NCI-H187 treated with DMSO at 0.1 percent for 48 hours (cell line): ENCODE data around the gene COA3.

ENCODE experiments used
- DNase-seq: peaks from one replicate; lab custom pipeline; 2025; lab: John Stamatoyannopoulos, UW

COA3 gene

DNA sequence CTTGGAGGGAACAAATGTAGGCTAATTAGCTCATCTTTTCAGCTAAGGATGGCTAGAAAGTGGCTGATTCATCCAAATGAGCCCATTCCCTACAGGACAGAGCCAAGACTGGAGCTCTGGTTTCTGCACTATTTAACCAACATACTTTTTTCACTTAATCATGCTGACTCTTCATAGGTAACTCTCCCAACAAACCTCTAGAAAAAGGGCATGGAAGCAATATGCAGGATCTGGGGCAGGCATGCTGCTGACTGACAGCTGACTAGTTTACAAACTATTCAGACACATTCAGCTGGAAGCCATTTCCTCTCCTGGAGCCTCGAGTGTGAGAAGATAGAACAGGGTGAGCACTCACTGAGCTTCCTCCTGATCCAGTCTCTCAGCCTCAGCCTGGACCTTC, 19.4 kb upstream of the COA3 start:
- no peak for DNase-seq

DNA sequence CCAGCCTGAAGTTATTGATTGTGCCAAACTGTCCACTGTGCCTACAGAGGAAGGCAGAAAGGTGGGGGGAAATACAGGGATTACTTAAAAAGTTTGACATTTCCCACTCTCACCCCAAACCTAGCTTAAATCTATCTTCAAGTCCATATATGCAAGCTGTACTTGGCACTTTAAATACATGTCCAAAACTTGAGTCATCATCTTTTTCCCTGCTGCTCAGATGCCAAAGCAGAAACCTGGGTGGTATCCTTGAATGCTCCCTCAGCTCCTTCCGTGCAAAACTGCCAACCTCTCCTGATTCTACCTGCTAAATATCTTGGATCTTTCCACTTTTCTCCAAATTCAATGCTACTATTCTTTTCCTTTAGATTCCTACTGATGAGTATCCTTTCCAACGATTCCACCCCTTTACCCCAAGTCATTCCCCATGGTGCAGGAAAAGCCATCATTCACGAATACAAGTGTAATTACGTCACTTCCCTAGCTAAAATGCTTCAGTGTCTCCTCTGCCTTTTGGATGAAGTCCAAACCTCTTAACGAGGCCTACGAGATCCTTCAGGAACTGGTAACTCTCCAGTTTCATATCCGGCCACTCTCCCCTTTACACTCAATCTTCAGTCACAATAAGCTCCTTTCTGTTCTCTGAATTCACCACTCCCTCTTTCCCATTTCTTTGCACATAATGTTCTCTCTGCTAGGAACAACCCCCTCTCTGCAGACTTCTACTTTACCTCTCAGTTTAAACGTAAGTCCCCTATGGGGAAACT, 16.3 kb upstream of the COA3 start:
- DNase-seq: no peak

DNA sequence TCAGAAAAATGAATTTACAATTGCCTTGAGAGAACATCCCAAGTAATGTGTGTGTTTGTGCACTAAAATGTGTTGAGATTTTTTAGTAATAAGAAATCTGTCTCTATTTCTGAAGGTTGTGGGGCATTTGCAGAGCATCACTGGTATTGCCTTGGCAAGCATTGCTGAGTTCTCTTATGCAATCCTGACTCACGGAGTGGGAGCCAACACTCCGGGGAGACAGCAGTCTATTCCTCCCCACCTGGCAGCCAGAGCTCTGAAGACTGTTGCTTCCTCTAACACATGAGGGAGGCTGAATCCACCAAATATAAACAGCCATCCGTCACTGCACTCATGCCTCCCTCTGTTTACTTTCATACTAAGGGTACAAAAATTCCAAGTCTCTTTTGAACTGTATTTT, 10.7 kb upstream of the COA3 start:
- DNase-seq: no peak

DNA sequence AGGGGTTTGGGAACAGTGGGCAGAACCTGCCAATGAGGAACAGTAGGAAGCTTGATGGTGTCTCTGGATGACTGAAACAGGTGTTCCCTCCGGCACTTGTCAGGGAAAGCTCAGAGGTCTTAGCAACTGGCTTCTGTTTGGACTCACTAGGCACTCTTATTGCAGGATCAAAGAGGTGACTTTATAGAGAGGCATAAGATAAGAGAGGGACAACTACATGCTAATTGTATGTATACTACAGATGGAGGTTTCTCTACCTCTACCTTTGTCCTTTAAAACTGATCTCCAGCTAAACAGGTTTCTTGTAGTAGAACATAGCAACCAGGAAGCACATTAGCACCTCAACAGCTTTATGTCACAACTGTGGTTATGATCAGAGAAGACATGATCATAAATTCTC, 7.7 kb upstream of the COA3 start:
- no peak for DNase-seq

DNA sequence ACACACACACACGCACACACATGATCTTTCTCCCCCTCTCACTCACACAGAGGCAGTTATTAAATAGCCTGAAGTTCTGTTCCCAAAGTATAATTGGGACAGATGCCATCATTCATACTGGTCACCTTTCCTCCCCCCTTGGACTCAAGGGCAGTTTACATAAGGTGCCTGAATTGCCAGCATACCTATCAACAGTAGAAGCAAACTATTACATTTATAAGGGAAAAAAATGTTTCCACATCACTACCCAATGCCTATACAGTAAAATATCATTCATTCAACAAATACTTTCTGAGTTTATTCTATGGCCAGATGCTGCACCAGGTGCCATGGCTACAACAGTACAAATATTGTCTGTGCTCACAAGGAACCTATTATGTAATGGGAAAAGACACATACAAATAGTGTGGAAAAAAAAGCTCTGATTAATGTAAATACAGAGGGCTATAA, 6.4 kb upstream of the COA3 start:
- no peak for DNase-seq

DNA sequence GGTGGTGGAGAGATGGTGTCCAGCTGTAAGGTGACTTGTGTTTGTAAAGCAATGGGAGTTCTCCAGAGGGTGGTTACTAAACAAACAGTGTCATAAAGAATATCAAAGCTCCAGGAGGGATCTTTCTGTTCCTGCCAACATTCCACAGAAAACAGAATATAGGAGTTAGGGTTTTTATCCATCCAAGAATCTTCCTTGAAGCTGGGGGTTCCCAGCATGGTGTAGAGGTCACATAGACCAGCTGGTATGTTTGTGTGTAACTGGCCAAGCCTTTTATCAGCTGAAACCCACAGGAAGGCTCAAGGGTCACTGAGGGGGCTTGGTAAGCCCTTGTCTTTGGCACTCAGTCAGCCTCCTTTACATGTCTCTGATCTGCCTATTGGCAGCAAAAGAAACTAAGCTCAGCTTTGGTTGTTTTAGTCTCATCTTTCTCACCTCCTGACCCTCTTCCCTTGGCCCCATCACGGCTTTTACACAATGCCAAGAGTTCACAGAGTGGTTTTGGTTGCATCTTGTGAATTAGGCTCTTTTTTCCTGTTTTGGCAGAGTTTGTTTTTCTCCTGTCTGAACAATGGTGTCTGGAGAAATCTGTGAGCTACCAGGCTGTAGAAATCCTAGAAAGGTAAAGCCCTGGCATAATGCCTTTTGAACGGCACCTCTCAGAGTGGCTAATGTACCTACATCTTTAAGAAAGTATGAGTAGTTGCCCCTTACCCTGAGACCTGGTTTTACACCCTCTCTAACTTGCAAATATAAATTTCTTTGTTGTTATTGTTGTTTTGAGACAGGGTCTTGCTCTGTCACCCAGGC, 4.8 kb upstream of the COA3 start:
- DNase-seq: no peak

DNA sequence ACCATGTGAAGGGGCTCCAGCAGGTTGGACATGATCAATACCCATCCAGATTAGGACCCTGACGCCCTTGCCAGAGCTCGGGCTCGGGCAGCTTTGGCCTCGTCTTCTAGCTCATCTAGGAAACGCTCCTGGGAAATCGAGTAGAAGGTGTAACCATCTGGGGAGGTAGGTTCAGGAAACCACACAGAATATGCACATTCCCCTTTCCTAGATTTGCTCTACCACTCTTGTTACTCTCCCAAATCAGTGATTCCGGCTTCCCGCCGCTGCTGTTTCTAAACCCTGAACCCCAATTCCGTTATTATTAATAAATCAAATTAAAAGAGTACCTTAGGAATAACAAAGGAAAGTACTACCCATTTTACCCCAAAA, 507 bp downstream of the COA3 start:
- no peak for DNase-seq

DNA sequence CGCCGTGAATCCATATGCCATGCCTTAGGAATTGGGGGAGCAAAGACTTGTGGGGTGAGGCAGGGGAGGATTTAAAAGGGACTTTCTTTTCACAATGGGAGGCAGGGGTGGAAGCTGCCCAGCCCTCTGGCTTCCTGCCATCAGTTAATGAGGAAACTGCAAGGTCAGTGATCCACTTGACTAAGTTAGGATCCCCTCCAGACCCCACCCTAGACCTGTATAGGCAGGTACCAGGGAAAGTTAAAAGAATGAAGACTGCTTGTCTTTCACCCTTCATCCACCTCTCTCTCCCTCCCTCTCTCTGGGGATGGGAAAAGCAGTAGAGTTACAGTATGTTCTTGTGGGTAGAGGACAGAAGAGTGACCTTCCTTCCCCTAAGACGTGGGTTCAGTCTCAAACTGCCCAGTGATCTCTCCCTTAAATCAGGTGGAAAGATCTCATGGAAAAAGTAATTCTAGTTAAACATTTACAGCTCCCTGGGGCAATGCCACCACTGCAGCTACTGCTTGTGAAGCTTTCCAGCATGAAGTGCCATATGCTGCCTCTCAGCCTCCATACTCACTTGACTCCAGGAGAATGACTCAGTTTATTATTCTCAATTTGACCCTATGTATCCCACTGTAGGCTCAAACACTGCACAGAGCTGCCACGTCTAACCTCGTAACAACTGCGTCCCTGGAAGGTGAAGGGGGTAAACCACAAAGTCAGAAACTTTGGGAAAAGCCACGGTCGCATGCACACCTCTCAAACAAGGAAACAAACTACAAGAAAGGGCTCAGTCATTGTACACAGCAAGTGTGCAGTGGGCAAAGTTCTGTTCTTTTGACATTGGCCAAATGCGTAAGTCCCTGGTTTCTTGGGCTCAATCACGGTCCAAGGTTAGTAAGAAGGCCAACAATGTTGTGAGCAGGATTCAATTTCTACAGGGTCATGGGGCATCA, 1.2 kb downstream of the COA3 start:
- no peak for DNase-seq

DNA sequence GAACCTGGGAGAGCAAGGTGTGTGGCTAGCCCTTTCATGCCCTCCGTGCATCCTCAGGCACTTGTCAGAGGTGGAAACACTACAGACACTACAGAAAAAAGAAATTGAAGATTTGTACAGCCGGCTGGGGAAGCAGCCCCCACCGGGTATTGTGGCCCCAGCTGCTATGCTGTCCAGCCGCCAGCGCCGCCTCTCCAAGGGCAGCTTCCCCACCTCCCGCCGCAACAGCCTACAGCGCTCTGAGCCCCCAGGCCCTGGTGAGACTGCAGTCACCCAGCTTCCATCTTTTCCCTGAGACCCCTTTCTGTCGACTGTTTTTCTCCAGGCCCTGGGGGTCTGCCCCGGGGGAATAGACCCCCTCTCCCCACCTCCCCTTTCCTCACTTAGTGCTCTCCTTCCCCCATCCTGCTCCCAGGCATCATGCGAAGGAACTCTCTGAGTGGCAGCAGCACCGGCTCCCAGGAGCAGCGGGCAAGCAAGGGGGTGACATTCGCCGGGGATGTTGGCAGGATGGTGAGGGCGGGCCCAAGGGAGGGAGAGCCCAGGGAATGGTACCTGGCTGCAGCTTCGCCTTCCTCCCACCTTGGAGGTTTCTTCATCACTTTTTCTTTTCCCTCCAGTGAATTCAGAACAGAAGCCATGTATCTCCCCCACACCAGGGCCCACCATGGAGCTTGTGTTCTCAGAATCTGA, 2.3 kb downstream of the COA3 start:
- DNase-seq: no peak

DNA sequence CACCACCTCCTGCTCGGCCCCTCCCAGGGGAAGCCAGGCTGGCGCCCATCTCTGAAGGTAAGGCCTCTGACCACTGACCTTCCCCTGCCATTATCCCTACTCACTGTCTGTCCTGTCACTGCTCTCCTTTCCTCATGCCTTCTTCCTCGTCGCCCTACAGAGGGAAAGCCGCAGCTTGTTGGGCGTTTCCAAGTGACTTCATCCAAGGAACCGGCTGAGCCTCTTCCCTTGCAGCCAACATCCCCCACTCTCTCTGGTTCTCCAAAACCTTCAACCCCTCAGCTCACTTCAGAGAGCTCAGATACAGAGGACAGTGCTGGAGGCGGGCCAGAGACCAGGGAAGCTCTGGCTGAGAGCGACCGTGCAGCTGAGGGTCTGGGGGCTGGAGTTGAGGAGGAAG, 3.0 kb downstream of the COA3 start:
- no peak for DNase-seq

DNA sequence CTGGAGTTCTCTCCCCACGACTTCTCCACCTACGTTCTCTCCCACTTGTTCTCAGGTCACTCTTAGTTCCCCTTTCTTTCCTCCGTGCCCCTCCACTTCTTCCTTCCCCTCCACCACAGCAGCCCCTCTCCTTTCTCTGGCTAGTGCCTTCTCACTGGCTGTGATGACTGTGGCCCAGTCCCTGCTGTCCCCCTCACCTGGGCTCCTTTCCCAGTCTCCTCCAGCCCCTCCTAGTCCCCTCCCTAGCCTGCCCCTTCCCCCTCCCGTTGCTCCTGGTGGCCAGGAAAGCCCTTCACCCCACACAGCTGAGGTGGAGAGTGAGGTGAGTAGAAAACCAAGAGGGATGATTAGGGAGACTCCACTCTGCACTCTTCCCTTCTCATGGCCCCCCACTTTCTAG, 3.4 kb downstream of the COA3 start:
- DNase-seq: no peak

DNA sequence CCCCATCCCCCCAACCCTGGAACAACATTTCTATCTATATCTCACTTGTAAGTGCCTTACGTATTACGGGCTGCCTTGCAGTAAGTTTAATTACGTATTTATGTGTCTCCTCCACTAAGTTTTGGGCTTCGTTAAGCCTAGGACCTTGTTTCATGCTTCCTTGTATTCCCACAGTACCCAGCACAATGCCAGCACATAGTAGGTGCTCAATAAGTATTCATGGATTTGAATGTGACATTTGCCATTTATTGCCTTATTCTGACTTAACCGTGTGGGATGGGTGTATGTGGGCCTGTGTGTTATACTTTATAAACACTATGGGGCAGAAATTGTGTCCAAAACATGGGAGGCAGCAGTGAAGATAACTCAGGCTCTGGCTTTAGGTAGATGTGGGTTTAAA, 6.0 kb downstream of the COA3 start:
- no peak for DNase-seq

DNA sequence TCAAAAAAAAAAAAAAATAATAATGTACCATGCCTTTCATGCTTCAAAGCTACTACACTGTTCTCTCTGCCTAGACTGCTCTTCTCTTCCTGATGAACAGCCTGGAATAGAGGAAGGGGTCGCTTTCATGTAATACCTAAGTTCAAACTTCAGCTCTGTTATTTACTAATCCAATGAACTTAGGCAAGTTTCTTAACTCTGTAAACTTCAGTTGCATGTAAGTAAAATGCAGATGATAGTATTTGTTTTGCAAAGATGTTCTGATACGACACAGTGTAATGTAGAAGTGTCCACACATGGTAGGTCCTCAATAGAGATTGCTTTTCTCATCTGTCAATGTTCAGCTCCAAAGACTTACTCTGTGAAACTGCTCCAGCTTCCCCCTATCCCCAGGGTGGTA, 6.6 kb downstream of the COA3 start:
- no peak for DNase-seq

DNA sequence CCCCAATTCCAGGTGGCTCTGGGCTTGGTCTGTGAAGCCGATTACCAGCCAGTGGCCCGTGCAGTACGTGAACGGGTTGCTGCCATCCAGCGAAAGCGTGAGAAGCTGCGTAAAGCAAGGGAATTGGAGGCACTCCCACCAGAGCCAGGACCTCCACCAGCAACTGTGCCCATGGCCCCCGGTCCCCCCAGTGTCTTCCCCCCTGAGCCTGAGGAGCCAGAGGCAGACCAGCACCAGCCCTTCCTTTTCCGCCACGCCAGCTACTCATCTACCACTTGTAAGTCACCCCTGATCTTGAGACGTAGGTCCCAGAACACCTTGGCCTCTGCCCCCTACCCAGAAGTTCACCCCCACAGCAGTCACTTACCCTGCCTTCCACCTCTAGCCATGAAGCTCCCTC, 11.2 kb downstream of the COA3 start:
- DNase-seq: no peak

DNA sequence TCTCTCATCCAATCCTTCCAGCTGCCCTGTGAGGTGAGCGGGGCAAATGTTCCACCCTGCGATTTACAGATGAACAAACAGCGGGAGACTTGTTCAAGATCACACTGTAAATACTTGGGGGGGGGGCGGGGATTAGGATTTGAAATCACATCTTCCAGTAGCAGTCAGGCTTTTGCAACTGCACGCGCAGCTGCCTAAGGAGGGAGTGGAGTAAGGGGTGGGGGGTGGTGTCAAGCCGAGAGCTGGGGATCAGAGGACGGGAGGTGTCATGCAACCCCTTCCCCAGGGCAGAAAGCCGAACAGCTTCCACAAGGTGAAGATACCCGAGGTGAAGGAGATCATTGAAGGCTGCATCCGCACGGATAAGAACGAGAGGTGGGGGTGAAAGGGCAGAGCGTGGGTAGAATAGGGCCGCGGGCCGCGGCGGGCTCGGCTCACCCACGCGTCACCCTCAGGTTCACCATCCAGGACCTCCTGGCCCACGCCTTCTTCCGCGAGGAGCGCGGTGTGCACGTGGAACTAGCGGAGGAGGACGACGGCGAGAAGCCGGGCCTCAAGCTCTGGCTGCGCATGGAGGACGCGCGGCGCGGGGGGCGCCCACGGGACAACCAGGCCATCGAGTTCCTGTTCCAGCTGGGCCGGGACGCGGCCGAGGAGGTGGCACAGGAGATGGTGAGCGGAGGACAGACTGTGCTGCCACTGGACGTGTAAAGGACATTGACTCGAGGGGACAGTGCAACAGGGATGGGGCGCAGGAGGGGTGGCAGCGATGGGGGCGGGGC, 13.5 kb downstream of the COA3 start:
- DNase-seq: no peak

DNA sequence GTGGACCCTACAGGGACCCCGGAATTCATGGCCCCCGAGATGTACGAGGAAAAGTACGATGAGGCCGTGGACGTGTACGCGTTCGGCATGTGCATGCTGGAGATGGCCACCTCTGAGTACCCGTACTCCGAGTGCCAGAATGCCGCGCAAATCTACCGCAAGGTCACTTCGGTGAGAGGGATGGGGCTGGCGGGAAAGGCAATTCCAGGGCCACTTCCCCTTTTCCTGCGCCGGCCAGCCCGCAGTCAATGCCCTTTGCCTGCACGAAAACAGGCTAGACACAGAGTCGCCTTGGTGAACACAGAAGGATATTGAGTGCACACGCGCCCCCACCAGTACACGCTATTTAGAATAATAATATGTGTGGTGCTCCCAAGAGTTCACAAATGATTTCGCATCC, 14.1 kb downstream of the COA3 start:
- DNase-seq: no peak

DNA sequence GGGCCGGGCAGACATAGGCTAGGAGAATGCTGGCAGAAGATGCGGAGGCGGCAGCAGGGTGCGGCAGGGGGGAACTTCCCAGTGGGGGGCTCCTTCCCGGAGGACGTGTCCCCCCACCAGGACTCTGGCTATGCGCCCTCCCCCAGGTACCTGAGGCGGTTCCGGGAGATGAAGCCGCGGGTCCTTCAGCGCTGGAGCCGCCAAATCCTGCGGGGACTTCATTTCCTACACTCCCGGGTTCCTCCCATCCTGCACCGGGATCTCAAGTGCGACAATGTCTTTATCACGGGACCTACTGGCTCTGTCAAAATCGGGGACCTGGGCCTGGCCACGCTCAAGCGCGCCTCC, 14.7 kb downstream of the COA3 start:
- DNase-seq: no peak

DNA sequence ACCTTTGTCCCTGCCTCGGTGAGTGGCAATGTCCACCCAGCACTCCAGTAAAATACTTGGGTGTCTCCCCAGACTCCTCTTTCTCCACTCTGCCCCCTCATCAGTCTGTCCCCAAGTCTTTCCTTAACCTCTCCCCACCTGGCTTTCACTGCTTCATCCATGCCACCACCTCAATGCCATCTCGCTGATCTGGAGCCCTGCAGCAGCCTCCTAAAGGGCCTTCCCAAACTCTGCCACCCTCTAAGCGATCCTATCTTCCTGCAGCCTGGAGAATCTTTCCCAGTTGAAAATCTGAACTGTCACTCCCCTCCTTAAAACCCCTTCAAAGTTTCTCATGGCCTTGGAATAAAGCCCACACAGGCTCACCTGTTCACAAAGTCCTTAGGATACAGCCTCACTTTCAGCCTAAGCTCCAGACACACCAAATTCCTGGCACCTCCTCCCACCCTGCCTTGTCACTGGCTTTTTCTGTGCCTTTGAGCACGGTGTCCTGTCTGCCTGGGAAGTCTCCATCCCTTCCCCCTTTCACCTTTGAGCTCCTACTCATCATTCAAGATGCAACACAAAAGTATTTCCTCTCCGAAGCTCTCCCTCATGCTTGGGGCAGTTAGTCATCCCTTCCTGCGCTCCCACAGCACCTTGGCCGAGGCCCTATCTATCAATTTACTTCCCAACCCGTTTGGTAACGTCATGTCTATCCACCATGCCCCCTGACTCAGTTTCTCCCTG, 15.3 kb downstream of the COA3 start:
- DNase-seq: no peak

DNA sequence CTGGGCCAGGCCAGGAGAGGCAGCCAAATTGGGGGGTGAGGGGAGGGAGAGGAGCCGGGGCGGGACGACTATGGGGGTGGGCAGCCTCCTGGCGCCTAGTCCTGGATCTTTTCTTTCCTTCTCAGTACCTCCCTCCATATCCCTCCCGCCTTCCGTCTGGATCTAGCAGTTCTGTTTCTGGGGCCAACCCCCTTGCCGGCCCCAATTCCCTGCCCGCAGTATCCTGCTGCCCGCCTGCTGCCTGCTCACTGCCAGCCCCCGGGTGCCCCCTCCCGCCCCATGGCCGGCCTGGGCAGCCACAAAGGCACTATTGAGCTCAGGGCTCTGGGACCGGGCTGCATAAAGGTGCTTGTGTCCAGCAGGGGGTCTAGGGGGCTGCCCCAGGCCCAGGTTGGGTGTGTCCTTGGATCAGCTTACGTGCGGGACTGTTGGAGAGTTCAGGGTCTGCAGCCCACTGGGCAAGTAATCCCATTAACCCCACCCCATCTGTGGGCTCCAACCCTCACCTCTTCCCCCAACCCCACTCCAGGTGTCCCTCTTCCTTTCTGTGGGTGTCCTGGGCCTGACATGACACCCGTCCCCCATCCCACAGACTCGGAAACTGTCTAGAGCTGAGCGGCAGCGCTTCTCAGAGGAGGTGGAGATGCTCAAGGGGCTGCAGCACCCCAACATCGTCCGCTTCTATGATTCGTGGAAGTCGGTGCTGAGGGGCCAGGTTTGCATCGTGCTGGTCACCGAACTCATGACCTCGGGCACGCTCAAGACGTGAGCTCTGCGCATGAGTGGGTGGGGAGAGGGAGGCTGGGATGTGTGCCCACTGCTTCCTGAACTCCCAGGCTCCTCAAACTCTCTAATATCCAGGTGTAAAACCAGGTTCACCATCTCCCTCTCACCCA, 16.1 kb downstream of the COA3 start:
- no peak for DNase-seq
